Activated T-cell treated with anti-CD3 and anti-CD28 coated beads for 24 hours (primary cell): ENCODE data around the gene ADGRB2.

Experiments used
- DNase-seq: peaks from one replicate; pipeline ENCODE4 v3.0.0-alpha.2; 2020; ENCODE audit warnings: low read depth

The ADGRB2 gene

GRCh38 chr1:31702836-31703404 is 61.2 kb downstream of the ADGRB2 start:
- DNase-seq: no peak

GRCh38 chr1:31701091-31701736 is 62.9 kb downstream of the ADGRB2 start:
- DNase-seq: no peak

GRCh38 chr1:31700468-31701090 is 63.6 kb downstream of the ADGRB2 start:
- no peak for DNase-seq

- DNase-seq: no peak
These were observed 64.7 kb downstream of the ADGRB2 start for GRCh38 chr1:31699341-31699891.

- DNase-seq: no peak
These were observed 66.7 kb downstream of the ADGRB2 start for GRCh38 chr1:31697369-31697984.

GRCh38 chr1:31696242-31696641 is 67.9 kb downstream of the ADGRB2 start:
- DNase-seq: no peak

GRCh38 chr1:31695327-31695726 is 68.8 kb downstream of the ADGRB2 start:
- no peak for DNase-seq

- DNase-seq: no peak
These were observed 69.2 kb downstream of the ADGRB2 start for GRCh38 chr1:31694964-31695313.

- DNase-seq: no peak
These were observed 69.8 kb downstream of the ADGRB2 start for GRCh38 chr1:31694069-31694963.

- no peak for DNase-seq
These were observed 70.9 kb downstream of the ADGRB2 start for GRCh38 chr1:31693231-31693630.

- no peak for DNase-seq
These were observed 72.2 kb downstream of the ADGRB2 start for GRCh38 chr1:31691951-31692350.

GRCh38 chr1:31691446-31691845 is 72.7 kb downstream of the ADGRB2 start:
- no peak for DNase-seq

GRCh38 chr1:31690921-31691320 is 73.2 kb downstream of the ADGRB2 start:
- DNase-seq: no peak

- DNase-seq: no peak
These were observed 74.3 kb downstream of the ADGRB2 start for GRCh38 chr1:31689854-31690253.

- DNase-seq: no peak
These were observed 74.8 kb downstream of the ADGRB2 start for GRCh38 chr1:31689379-31689778.

GRCh38 chr1:31688233-31688918 is 75.8 kb downstream of the ADGRB2 start:
- no peak for DNase-seq

- no peak for DNase-seq
These were observed 76.5 kb downstream of the ADGRB2 start for GRCh38 chr1:31687601-31688000.

GRCh38 chr1:31685795-31686194 is 78.3 kb downstream of the ADGRB2 start:
- DNase-seq: no peak

GRCh38 chr1:31683997-31684396 is 80.1 kb downstream of the ADGRB2 start:
- no peak for DNase-seq

GRCh38 chr1:31681415-31681814 is 82.7 kb downstream of the ADGRB2 start:
- DNase-seq: no peak

- DNase-seq: no peak
These were observed 84.4 kb downstream of the ADGRB2 start for GRCh38 chr1:31679676-31680230.
